HG03571 (cell line): ENCODE data around the gene TNFRSF1A.

ENCODE experiments used
- ATAC-seq: cut with Tn5 transposase; IDR thresholded peaks from one replicate; pipeline ENCODE4 v1.9.1; 2021; ENCODE audit not compliant: unreplicated experiment

Gene TNFRSF1A

DNA sequence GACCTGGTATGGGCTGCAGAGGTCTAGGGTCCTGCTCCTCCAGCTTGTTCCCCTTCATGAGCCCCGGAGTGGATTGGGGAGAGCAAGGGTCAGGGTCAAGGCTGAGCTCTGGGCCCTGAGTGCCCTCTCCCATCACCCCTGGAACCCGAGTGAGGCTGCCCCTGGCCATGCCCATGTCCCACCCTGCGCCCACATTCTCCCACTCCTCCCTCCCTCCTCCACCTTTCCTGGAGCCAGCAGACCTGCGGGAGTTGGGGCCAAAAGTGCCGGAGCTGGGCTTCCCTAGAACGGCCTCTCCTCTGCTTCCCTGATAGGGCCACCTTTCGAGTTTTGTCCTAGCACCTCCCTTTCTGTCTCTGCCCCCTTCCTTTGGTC, 32.9 kb upstream of the TNFRSF1A start:
- ATAC-seq: no peak

GRCh38 chr12:6374028-6374785, 32.3 kb upstream of the TNFRSF1A start:
- ATAC-seq: no peak

DNA sequence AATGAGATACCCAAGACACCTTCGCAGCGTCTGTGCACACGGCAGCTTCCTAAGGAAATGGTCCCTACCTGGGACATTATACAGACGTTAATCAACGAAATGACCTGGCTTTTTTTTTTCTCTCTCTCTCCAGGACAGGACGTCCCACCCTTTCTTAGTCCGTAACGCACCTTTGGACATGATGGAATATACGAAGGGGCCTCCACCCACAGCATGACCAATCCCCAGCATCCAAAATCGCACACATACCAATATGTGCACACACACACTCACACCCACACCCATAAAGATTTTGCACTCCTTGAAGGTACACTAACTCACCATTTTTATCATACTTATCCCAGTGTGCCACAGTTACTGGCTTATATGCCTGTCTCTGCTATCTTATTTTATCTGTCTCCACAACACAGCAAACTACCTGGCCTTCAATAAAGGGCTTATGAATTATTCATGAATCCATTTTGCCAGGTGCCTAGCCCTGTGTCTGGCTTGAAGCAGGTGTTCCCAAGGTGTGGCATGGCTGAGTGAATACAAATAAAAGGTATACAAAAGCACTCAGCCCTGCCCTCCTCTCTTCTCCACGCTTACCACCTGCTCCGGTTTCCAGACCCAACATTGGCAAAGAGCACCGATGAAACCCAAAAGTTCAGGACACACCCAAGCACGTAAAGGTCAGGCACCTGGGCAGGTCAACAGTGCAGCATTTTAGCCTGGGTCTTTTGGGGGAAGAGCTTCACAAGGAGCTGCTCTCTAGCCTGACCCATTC, 31.3 kb upstream of the TNFRSF1A start:
- ATAC-seq: no peak

- no peak for ATAC-seq
These were observed 30.6 kb upstream of the TNFRSF1A start for GRCh38 chr12:6372403-6373003.

- ATAC-seq: no peak
These were observed 29.3 kb upstream of the TNFRSF1A start for GRCh38 chr12:6370994-6371754.

DNA sequence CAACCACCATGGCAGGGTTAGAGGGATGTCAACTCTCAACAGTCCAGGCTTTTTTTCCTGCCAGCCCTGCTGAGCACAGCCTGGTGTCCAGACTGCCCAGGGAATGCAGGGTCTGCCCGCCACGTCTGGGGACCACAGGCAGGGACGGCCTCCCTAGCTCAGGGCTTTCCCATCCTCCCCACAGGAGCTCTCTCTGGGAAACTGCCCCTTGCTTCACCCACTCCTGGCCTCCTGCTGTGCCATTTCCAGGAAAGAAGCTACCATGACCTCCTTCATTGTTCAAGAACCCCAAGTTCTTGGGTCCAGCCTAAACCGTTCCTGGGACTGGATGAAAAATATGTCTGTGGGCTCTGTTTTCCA, 28.7 kb upstream of the TNFRSF1A start:
- no peak for ATAC-seq

DNA sequence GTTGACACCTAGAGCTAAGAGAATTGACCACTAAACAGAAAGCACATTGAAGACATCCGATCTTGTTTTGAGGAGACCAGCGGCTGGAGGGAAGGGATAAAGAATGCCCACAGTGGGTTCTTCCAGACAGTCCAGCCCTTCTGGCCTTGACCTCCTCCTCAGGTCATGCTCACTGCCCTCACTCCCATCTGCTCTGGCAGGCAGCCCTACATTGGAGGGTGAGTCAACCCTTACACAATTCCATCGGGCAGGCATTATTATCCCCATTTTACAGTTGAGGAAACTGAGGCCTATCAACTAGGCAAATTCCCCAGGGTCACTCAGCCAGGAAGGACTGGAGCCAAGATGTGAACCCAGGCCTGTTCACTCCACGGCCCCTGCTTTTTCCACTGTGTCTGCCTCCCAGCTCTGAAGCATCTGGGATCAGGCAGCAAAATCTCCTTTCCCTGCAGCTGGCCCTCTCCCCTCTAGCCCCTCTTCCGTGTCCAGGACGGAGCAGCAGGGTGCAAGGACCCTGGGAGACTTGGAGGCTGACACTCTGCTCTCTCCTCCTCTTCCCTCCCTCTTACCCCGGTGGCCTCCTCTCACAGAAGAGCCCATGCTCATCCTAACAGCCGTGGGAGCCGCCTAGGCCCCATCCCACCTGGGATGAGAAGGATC, 28.2 kb upstream of the TNFRSF1A start:
- ATAC-seq: no peak

GRCh38 chr12:6368906-6369525, 27.1 kb upstream of the TNFRSF1A start:
- no peak for ATAC-seq

DNA sequence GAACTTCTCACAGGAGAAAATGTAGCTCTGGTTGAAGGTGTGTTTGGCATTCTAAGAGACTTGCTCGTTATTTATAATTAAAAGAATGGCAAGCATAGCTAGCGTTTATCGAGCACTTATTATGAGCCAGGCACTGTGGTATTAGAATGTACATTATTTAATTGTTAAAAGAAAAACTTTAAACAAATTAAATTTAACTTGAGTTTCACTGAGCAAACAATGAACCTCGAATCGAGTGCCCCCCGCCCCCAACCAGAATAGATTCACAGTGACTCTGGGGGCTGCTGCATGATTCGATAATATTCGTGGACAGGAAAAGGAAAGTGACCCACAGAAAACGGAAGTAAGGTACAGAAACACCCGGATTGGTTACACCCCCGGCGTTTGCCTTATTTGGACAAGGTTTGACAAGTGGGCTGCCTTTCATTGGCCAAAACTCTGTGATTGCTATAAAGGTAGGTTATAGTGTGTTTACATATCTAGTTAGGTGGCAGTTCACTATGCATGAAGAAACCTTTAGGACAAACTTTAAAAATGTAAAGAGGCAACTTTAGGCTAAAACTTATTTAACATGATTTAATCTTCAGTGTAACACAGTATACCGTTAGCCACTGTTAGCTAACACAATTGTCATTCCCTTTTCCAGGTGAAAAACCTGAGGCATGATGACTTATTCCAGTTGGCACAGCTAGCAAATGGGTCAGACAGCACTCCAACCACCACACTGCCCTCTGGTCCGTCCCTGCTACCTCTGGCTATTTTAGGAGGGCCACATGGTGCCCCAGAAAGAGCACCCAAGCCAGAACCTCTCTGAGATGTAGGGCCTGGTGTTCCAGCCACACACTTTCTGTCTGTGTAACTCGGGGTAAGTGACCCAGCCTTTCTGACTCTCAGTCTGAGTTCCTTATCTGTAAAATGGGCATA, 26.4 kb upstream of the TNFRSF1A start:
- ATAC-seq: no peak

- ATAC-seq: peak; percentile 62
These were observed 25.4 kb upstream of the TNFRSF1A start for GRCh38 chr12:6367065-6367968.

GRCh38 chr12:6364044-6364374, 22.1 kb upstream of the TNFRSF1A start:
- no peak for ATAC-seq

- ATAC-seq: no peak
These were observed 21.6 kb upstream of the TNFRSF1A start for GRCh38 chr12:6363330-6364043.

DNA sequence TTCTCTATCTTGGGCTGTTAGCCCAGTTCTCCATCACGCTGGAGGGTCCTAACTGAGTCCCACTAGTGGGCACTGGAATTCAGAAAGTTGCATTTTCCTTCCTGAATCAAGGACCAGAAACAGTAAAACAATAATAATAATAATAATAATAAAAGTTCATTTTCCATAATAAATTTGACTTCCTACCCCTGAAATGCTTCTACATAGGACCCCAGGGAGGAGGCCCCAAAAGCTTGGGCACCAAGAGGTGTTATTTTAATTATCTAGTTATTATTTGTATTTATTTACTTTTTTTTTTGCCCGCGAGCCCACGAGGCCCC, 21.1 kb upstream of the TNFRSF1A start:
- no peak for ATAC-seq

- no peak for ATAC-seq
These were observed 20.5 kb upstream of the TNFRSF1A start for GRCh38 chr12:6362403-6362802.

DNA sequence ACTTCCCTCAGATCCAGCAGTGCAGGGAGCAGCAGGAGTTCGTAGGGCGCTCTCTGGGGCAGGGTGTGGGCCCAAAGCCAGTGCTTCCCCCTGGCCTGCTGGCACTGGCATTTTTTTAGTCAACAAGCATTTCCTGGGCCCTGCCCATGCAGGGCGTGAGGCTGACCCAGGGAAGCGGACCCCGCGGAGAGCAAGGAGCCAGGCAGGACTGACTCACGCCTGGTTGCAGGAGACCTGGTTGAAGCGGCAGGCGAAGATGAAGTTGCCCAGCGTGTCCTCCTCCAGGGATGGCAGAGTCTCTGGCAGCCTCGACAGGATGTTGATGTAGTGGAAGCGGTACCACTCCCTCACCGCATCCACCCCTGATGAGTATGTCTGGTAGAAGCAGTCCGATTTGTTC, 20.0 kb upstream of the TNFRSF1A start:
- ATAC-seq: no peak

GRCh38 chr12:6360578-6361490, 19.0 kb upstream of the TNFRSF1A start:
- ATAC-seq: no peak

GRCh38 chr12:6360080-6360571, 18.2 kb upstream of the TNFRSF1A start:
- ATAC-seq: no peak
